CD4-positive, alpha-beta T cell treated with Interleukin-4 for 1 hour (primary cell): Measurements from ENCODE around the gene CPLX4.

ENCODE experiments used
- DNase-seq, 2 donors: peaks; one replicate each; pipeline ENCODE4 v3.0.0-alpha.2; 2020 to 2022

The CPLX4 gene, protein sequence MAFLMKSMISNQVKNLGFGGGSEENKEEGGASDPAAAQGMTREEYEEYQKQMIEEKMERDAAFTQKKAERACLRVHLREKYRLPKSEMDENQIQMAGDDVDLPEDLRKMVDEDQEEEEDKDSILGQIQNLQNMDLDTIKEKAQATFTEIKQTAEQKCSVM

GRCh38 chr18:59318460-59319050 is at the start of gene CPLX4:
CPLX4 (minus strand) TSS chr18:59318649; CDS start chr18:59318462, 187 bp downstream.
- DNase-seq = no peak

DNA sequence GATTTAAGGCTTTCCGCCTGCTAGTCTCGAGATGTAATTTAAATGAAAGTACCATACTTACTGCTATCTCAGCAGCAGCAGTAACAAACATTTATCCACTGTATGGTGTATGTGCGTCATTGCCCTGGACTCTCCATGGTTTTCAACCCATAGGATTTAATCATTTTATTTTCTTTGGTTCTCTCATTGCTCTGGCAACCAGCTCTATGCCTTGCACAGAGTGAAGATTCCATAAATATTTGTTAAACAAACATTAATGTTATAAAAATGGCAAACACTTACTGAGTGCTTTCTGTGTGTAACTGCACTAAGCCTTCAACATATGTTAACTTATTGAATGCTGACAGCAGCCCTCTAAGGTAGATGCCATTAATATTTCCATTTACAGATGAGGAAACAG is 41.9 kb upstream of the CPLX4 start:
- no peak for DNase-seq

DNA sequence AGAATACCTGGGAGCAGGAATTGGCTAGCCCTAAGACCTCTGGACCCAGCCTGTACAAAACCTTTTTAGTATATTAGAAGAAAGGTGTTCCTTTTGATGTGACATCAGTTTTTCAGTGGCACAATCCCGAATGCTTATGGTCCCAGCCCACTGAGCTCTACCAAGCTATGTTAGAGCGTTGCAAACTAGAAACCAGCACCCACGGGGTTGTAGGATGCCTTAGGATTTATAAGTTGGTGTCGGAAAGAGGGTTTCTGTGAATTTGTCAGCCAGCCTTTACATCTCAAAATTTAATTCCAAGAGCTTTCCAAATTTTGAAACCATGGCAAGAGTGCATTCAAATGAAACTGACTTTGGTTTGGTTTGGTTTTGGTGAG is 41.1 kb upstream of the CPLX4 start:
- no peak for DNase-seq

DNA sequence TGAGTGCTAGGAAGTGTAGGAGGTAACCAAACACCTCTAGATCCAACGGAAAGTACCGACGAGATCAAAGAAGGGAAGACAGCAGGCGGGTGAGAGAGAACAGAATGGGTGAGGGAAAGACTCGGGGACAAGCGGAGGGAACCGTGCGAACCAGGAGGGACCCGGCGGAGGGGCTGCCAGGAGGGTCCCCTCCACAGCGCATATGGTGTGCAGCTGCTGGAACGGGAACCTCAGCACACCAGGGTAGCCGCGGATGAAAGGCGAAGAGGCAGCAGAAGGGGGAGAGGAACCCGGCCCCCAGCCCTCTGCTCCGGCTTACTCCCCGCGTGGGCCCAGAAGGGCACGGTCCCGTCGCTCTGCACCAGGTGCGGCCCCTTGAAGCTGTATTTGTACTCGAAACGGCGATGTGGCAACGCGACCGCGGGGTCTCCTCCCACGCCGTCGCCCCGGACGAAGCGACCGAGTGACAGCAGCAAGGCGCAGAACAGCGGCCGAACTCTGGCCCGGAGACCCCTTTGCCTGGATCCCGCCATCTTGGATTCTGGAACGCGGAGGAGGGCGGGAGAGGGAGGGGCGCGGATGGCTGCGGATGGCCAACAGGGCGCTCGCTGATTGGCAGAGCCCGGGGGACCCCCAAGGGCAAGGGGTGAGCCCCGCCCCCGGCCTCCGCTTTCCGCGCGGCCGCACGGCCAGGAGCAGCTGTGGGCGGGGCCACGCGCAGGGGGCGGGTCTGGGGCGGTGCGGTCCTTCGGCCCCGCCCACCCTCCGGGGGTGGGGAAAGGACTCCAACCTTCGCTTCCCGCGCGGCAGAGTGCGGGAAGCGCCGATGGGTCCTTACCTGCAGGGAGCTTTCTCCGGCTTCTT is 40.5 kb upstream of the CPLX4 start, which contains the start of gene LMAN1:
Gene LMAN1, minus strand, starts transcription at position 554 of the 864 bp plus-strand sequence. Its CDS starts 21 bp downstream, at position 533.
- peak; percentile 92 to 93 for DNase-seq

GRCh38 chr18:59358414-59358711 is 39.9 kb upstream of the CPLX4 start:
- DNase-seq = no peak

DNA sequence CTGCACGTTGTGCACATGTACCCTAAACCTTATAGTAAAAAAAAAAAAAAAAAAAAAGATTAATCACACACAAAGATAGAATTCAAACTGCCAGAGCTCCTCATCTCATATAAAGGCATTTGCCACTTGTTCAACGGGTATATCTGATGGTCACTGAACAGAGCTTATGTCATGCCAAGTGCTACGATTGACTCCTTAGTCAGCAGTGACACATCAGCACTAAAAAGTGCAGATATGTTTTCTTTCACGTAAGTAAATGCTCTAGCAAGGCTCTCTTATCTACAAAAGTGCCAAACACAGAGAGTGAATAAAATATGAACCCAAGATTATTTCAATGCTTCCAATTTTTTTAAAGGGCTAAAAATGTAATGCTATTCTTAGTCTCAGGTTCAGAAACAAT is 39.5 kb upstream of the CPLX4 start:
- DNase-seq = peak in 1 of 2 donors; percentile 34

GRCh38 chr18:59354731-59355130 is 36.3 kb upstream of the CPLX4 start:
- DNase-seq = no peak

GRCh38 chr18:59353079-59353680 is 34.7 kb upstream of the CPLX4 start:
- DNase-seq = no peak

DNA sequence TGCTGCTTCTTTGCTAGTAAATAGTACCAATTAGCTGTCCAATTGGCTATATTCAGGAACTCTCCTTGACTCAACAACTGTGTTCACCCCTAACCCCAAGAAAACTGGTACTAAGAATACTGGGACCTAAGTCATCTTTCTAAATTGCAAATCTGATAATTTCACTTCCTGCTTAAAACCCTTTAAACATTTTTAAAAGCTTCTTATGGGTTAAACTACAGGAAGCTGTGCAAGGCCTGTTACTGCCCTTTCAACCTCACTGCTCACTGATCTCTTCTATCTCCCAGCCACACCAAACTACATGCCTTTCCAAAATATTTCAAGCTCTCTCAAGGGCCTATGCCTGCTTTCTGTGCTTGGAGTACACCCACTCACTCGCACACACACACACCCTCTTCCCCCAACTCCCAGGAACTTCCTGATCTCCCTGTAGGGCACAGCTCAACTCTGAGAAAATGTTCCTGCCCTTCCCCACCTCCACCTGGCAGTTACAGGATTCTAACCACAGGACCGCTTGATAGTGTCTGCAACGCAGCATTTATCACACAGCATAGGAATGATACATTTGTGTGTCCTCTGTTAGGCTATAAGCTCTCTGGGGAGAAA is 33.9 kb upstream of the CPLX4 start:
- no peak for DNase-seq

- no peak for DNase-seq
Measured at GRCh38 chr18:59345556-59345955, 27.1 kb upstream of the CPLX4 start.

- no peak for DNase-seq
Measured at GRCh38 chr18:59344996-59345395, 26.5 kb upstream of the CPLX4 start.

DNA sequence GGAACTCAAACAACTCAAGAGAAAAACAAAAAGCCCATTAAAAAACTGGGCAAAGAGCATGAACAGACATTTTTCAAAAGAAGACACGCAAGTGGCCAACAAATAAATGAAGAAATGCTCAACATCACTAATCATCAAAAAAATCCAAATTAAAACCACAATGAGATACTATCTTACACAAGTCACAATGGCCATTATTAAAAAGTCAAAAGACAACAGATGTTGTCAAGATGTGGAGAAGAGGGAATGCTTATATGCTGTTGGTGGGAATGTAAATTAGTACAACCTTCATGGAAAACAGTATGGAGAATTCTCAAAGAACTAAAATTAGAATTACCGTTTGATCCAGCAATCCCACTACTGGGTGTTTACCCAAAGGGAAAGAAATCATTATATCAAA is 25.5 kb upstream of the CPLX4 start:
- no peak for DNase-seq

DNA sequence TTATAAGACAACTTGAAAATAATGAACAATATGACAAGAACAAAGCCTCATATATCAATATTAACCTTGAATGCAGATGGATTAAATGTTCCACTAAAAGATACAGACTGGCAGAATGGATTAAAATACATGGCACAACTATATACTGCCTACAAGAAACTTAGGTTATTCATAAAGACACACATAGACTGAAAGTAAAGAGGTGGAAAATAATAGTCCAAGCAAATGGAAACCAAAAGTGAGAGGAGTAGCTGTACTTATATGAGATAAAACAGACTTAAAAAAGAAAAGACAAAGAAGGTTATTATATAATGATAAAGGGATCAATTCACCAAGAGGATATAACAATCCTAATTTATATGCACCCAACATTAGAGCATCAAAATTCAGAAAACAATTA is 22.4 kb upstream of the CPLX4 start:
- no peak for DNase-seq

DNA sequence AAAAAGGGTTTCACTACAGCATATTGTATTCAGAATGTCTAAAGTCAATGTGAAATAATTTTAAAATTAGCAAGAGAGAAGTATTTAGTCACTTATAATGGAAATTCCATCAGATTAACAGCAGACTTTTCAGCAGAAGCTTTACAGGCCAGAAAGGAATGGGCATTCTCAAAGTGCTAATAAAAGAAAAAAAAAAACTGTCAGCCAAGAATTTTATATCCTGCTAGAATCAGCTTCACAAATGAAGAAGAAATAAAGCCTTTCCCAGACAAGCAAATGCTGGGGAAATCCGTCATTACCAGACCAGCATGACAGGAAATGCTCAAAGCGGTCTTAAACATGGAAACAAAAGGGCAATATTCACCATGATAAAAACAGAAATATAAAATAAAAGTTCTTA is 21.9 kb upstream of the CPLX4 start:
- DNase-seq = no peak

- DNase-seq = no peak
Measured at GRCh38 chr18:59332986-59333385, 14.5 kb upstream of the CPLX4 start.

GRCh38 chr18:59328683-59329082 is 10.2 kb upstream of the CPLX4 start:
- DNase-seq = no peak

DNA sequence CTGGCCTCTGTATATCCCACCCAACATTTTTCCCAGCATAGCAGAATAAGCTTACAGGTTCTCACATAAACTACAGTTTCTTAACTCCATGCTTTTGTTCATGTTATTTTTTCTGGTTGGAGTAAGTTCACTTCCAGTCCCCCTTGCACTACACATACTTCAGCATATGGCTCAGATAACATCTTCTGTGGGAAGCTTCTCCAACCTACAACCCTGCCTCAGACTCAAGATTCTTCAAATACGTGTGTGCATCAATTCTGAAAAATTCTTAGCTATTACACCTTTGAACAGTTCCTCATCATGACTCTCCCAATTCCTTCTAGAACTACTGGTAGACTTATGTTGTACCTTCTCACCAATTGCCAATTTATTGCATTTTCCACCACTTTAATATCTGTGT is 7.5 kb upstream of the CPLX4 start:
- no peak for DNase-seq

- no peak for DNase-seq
Measured at GRCh38 chr18:59324623-59324971, 6.1 kb upstream of the CPLX4 start.

DNA sequence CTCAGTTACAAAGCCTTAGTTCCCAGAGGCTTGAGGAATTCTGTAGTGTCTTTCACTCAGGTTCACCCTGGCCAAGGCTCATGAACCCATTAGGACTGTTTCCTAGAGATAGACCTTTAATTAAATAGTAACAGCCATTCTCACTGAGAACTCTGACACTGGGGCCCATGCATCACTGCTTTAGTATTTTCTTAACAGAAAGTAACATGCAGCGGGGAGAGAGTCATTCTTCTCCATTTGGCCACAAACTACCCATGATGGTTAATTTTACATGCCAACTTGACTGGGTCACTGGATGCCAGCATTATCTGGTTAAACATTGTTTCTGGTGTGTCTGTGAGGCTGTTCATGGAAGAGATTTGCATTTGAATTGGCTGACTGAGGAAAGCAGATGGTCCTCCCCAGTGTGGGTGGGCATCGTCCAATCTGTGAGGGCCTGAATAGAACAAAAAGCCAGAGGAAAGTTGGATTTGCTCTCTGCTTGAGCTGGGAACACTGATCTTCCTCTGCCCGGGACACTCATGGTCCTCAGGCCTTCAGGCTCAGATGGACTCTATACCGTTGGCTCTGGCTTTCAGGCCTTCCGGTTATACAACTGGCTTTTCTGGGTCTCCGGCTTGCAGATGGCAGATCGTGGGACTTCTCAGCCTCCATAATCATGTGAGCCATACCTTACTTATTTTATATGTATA is 5.6 kb upstream of the CPLX4 start:
- DNase-seq = no peak

- DNase-seq = no peak
Measured at GRCh38 chr18:59311631-59312030, 6.8 kb downstream of the CPLX4 start.

DNA sequence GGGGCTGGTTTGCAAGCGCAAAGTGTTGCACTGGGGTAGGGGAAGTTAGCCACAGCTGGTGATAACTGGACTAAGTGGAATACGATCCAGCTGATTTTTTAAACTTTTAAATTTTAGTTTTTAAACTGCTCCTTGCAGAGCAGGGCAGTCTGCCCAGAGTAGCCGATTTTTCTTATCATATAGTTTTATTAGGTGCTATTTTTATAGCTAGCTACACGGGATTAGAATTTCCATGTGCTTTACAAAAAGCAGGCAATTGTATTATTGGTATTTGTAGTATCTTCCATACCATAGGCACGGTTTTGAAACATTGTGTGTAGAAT is 9.6 kb downstream of the CPLX4 start:
- DNase-seq = no peak

GRCh38 chr18:59308248-59308937 is 10.1 kb downstream of the CPLX4 start:
- DNase-seq = peak; percentile 33 to 51

DNA sequence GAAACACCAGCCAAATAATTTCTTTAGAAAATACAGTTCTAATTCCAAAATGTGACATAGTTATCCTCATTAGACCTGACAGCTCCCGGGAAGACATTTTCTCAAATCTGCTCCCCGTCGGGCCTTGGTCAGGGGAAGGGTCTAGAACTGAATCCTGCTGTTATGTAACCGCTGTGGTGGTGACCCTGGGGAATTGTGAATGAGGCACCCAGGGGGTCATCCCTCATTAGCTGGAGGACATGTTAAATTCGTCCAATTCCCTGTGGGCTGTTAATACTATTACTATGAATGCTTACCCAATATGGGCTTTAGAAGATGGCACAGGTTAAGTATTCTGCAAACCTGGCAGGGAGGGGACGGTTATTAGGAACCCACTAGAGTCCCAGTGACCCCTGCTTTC is 11.8 kb downstream of the CPLX4 start:
- DNase-seq = no peak
